Smooth muscle cell (in vitro differentiated cells): ENCODE results near the gene RNF157. TPM values are rescaled to one million over a fixed set of nuclear protein-coding genes. Genes with fewer than 3 reads are reported as not detected.
A peak's percentile ranks its signal among the peaks of the same experiment; 100 is the strongest.

ENCODE experiments used
- DNase-seq: peaks from one replicate; lab custom pipeline; 2025; ENCODE audit not compliant: unreplicated experiment; lab: John Stamatoyannopoulos, UW
- H2AFZ ChIP-seq: fragments of 200-600 bp; sonication (generic); 2 replicates; pipeline ENCODE4 v1.6.0; 2016; ENCODE audit warnings: antibody characterized with exemption, low read depth, mild to moderate bottlenecking
- H3F3A ChIP-seq: fragments of 200-600 bp; sonication (generic); 2 replicates; pipeline ENCODE4 v1.6.0; 2017; ENCODE audit warnings: antibody characterized with exemption, low read depth
- H3K27ac ChIP-seq: fragments of 200-600 bp; sonication (generic); 2 replicates; pipeline ENCODE4 v1.5.1; 2016; ENCODE audit warnings: low read depth, mild to moderate bottlenecking
- H3K27me3 ChIP-seq: fragments of 200-600 bp; sonication (generic); 2 replicates; pipeline ENCODE4 v1.6.1; 2016; ENCODE audit warnings: low read depth, mild to moderate bottlenecking
- H3K36me3 ChIP-seq: fragments of 200-600 bp; sonication (generic); 2 replicates; pipeline ENCODE4 v1.5.1; 2016; ENCODE audit warnings: low read depth
- H3K4me1 ChIP-seq: fragments of 200-600 bp; sonication (generic); 2 replicates; pipeline ENCODE4 v1.5.1; 2016; ENCODE audit warnings: low read depth
- H3K4me2 ChIP-seq: fragments of 200-600 bp; sonication (generic); 2 replicates; pipeline ENCODE4 v1.6.0; 2016; ENCODE audit warnings: mild to moderate bottlenecking
- H3K4me3 ChIP-seq: fragments of 200-600 bp; sonication (generic); 2 replicates; pipeline ENCODE4 v1.5.1; 2016; ENCODE audit warnings: mild to moderate bottlenecking
- H3K79me2 ChIP-seq: fragments of 200-600 bp; sonication (generic); 2 replicates; pipeline ENCODE4 v1.6.0; 2016; ENCODE audit warnings: low read depth, mild to moderate bottlenecking
- H3K9ac ChIP-seq: fragments of 200-600 bp; sonication (generic); 2 replicates; pipeline ENCODE4 v1.6.0; 2016; ENCODE audit warnings: low read depth
- H3K9me3 ChIP-seq: fragments of 200-600 bp; sonication (generic); replicated peaks from 2 replicates; pipeline ENCODE4 v1.5.1; 2016; ENCODE audit warnings: low read depth
- H4K20me1 ChIP-seq: fragments of 200-600 bp; sonication (generic); 2 replicates; pipeline ENCODE4 v1.6.0; 2016; ENCODE audit warnings: low read depth
- WGBS: methylation state at CpG from one replicate; pipeline ENCODE4 v1.1.7; 2016; ENCODE audit warnings: low lambda C conversion rate; 5-methylcytosine and 5-hydroxymethylcytosine counted together
- polyA plus RNA-seq: library from polyadenylated mRNA; unstranded; fragments of >200 nt; fragmentation: Nextera tagmentation; extraction: Ambion mirVana; gene quantifications from 2 replicates; pipeline ENCODE4 v1.2.1, GENCODE V29; 2016
- total RNA-seq: library from RNA; depleted of rRNA; stranded (reverse); fragments of >200 nt; gene quantifications from 2 replicates; pipeline ENCODE4 v1.2.3, GENCODE V29; 2014
- TF ChIP-seq, protein P1 (sequence below): fragments of 200-600 bp; sonication (generic); IDR thresholded peaks from 2 replicates; pipeline ENCODE4 v1.5.1; 2017; ENCODE audit warnings: borderline replicate concordance, mild to moderate bottlenecking, antibody characterized with exemption; ENCODE audit not compliant: insufficient read depth, poor library complexity, severe bottlenecking

Gene RNF157
- total RNA-seq (0.09 and 1.2 TPM in 2 replicates), polyA plus RNA-seq (0.63 and 1.6 TPM in 2 replicates)

DNA sequence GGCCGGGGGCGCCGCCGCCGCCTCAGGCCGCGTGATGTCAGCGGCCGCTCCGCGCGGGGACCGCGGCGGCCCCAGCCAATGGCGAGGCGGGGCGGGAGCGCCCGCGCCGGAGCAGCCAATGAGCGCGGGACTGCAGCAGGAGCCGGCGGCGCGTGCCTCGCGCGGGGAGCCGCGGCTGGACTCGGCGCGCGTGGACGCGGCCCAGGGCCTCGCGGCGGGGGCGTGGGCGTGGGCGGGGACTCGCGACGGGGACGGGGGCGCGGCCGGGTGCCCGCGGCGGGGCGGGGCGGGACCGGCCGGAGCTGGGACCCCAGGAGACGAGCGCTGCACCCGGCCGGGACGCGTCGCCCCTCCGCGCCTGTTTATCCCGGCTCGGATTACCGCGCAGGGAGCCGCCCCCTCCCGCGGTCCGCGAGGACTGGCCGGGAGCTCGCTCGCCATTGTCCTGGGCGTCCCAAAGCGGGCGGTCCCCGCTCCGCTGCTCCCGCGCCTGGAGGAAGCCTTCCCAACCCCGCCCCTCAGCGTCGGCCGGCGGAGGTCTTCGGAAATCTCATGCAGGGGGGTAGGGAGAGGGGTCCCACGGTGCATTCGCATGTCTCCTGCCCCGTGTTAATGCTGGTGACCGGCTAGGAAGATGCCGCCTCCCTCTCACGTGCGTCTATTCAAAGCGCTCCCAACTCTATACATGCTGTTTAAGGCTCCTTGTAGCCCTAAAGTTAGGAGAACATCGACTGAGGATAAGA is at the start of gene RNF157:
TSS of gene RNF157 (minus strand) at position 33 of the 743 bp plus-strand sequence. CDS start 253 bp downstream, outside the sequence.
- H3K9ac ChIP-seq, result peak within 1 kb of the TSS; percentile 46
- TF ChIP-seq, protein P1, sequence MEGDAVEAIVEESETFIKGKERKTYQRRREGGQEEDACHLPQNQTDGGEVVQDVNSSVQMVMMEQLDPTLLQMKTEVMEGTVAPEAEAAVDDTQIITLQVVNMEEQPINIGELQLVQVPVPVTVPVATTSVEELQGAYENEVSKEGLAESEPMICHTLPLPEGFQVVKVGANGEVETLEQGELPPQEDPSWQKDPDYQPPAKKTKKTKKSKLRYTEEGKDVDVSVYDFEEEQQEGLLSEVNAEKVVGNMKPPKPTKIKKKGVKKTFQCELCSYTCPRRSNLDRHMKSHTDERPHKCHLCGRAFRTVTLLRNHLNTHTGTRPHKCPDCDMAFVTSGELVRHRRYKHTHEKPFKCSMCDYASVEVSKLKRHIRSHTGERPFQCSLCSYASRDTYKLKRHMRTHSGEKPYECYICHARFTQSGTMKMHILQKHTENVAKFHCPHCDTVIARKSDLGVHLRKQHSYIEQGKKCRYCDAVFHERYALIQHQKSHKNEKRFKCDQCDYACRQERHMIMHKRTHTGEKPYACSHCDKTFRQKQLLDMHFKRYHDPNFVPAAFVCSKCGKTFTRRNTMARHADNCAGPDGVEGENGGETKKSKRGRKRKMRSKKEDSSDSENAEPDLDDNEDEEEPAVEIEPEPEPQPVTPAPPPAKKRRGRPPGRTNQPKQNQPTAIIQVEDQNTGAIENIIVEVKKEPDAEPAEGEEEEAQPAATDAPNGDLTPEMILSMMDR, result no peak

DNA sequence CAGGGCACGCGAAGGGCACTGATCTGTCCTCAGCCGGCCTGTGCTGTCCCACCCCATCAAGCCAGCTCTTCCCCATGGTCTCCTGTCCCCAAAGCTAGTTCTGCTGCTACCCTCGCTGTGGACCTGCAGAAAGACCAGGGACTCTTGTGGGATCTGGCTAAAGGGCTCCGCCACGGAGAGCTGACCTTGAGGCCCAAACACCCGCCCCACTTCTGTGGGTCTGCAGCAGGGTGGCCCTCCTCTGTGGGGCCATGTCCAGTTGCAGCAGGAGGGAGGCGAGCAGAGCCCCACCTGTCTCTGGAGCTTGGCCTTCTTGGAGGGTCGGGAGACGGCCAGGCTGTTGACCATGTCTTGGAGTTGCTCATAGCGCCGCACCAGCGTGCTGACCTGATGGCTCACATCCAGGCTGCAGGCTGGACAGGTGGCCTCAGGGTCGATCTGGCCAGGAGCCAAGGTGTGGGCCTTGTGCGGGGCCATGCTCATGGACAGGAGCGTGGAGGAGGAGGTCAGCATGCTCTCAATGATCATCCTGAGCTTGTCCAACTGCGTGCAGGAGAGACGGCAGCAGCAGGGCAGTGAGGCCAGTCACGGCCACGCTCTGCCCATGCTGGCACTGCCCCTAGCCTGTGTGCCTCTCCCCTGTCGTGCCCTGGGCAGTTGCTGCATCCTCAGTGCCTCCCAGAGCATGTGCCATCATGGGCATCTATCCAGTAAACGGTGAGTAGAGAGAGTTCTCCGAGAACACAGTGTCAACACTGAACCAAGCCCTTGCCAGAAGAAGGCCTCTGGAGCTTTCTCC is 41.5 kb upstream of the RNF157 start:
- no peaks in the 10 kb centered on the region for H3F3A ChIP-seq
- no peak overlapping the region for H3K4me3 ChIP-seq
- H3K36me3 ChIP-seq, result no peaks in the 10 kb centered on the region
- H3K9me3 ChIP-seq, result no peaks in the 10 kb centered on the region
- no peaks in the 10 kb centered on the region for H3K4me1 ChIP-seq
- H3K27ac ChIP-seq, result no peak overlapping the region
- H2AFZ ChIP-seq, result no peak overlapping the region
- TF ChIP-seq, protein P1, result no peak
- H3K9ac ChIP-seq, result no peak overlapping the region
- H3K79me2 ChIP-seq, result no peaks in the 10 kb centered on the region
- no peaks in the 10 kb centered on the region for H4K20me1 ChIP-seq
- DNase-seq, result no peak
- WGBS, result 95% methylated on average over 23 of the region's 23 CpGs
- no peak overlapping the region for H3K4me2 ChIP-seq
- no peaks in the 10 kb centered on the region for H3K27me3 ChIP-seq

More for the DNA sequence above, at the start of gene RNF157:
- Histone ChIP-seq H3K27me3 (peaks cover 42% of the 10 kb centered on the region), H2AFZ (peak within 1 kb of the TSS; percentile 91), H4K20me1 (no peaks in the 10 kb centered on the region), H3K4me1 (peaks cover 7% of the 10 kb centered on the region), H3F3A (no peaks in the 10 kb centered on the region), H3K27ac (no peak within 1 kb of the TSS), H3K79me2 (no peaks in the 10 kb centered on the region), H3K4me2 (peak within 1 kb of the TSS; percentile 99), H3K9me3 (no peaks in the 10 kb centered on the region), H3K36me3 (no peaks in the 10 kb centered on the region), H3K4me3 (peak within 1 kb of the TSS; percentile 69)
- 2% methylated on average over 46 of the region's 102 CpGs for WGBS
- DNase-seq, result peak; percentile 37

DNA sequence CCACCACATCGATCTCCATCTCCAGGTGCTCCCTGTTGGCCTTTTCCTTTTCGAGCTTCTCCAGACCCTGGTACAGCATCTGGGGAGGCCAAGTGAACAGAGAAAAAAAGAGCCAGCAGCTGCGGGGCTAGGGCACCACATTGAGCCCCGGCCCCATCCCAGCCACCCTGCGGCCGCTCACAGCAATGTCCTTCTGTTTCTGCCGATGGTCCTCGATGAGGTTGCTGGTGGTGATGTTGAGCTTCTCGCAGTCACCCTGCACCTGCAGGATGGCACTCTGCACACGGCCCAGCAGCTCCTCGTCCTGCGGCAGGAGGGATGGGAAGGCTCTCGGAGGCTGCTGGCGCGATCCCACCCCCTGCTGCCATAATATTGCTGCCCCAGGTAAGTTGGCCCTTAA is 40.4 kb upstream of the RNF157 start:
- H3K79me2 ChIP-seq, result no peaks in the 10 kb centered on the region
- H3K4me1 ChIP-seq, result no peaks in the 10 kb centered on the region
- no peaks in the 10 kb centered on the region for H3F3A ChIP-seq
- H3K4me3 ChIP-seq, result no peak overlapping the region
- no peak overlapping the region for H3K4me2 ChIP-seq
- H4K20me1 ChIP-seq, result no peaks in the 10 kb centered on the region
- no peaks in the 10 kb centered on the region for H3K9me3 ChIP-seq
- H3K36me3 ChIP-seq, result no peaks in the 10 kb centered on the region
- WGBS, result 95% methylated on average over 15 of the region's 15 CpGs
- no peaks in the 10 kb centered on the region for H3K27me3 ChIP-seq
- H3K27ac ChIP-seq, result no peak overlapping the region
- TF ChIP-seq, protein P1, result no peak
- DNase-seq, result no peak
- H2AFZ ChIP-seq, result no peak overlapping the region
- no peak overlapping the region for H3K9ac ChIP-seq
